Uterus (tissue), 4 donors: ENCODE results near the gene ATP11A. TPM values are rescaled to one million over a fixed set of nuclear protein-coding genes. Genes with fewer than 3 reads are reported as not detected.

Source experiments
- DNase-seq, 2 donors: peaks; one replicate each; pipeline ENCODE4 v3.0.0-alpha.2; 2019 to 2020
- H3K27ac ChIP-seq, 2 donors: fragments of 200-600 bp; sonication (generic); 1 replicate in 1 of 2; 2 replicates in 1 of 2; pipeline ENCODE4 v1.5.1; 2016 to 2018
- H3K27me3 ChIP-seq, 2 donors: fragments of 200-600 bp; sonication (generic); one replicate each; pipeline ENCODE4 v1.5.1; 2018 to 2019; ENCODE audit warnings: control low read depth in 1 of 2
- H3K36me3 ChIP-seq, 2 donors: fragments of 200-600 bp; sonication (generic); one replicate each; pipeline ENCODE4 v1.5.1; 2019; ENCODE audit warnings: control low read depth in 1 of 2
- H3K4me1 ChIP-seq, 2 donors: fragments of 200-600 bp; sonication (generic); one replicate each; pipeline ENCODE4 v1.5.1; 2018 to 2019; ENCODE audit warnings: control low read depth in 1 of 2
- H3K4me3 ChIP-seq, 2 donors: fragments of 200-600 bp; sonication (generic); 1 replicate in 1 of 2; 2 replicates in 1 of 2; pipeline ENCODE4 v1.5.1; 2018 to 2019; ENCODE audit warnings: mild to moderate bottlenecking in 1 of 2
- H3K9me3 ChIP-seq, 2 donors: fragments of 200-600 bp; sonication (generic); one replicate each; pipeline ENCODE4 v1.5.1; 2019; ENCODE audit warnings: control low read depth in 1 of 2
- POLR2A ChIP-seq, 2 donors: fragments of 450-650 bp; IDR thresholded peaks; one replicate each; pipeline ENCODE4 v1.6.1; 2016; ENCODE audit warnings: antibody characterized with exemption in 2 of 2, mild to moderate bottlenecking in 1 of 2, moderate library complexity in 1 of 2
- intact Hi-C: fragments of 100-400 bp; cut with DNase I; formaldehyde crosslinking; loops from one replicate; pipeline ENCODE4 v1.15.1; 2023; ENCODE audit warnings: low total_unique reads
- total RNA-seq, 4 donors: library from RNA; depleted of rRNA in 3 of 4; stranded (reverse); fragments of >200 nt in 3 of 4; gene quantifications; one replicate each; pipeline versions ENCODE4 v1.1.0 to v1.2.4, GENCODE V29; 2014 to 2023
- TF ChIP-seq, protein P1 (sequence below), 4 experiments: fragments of 200-600 bp in 2 of 4; fragments of 450-650 bp in 2 of 4; sonication (generic) in 2 of 4; IDR thresholded peaks; one replicate each; pipeline ENCODE4 v1.5.1; 2016 to 2019; ENCODE audit warnings: antibody characterized with exemption in 4 of 4, mild to moderate bottlenecking in 2 of 4, moderate library complexity in 1 of 4
- donor health status: DM: yes; HTN: yes; CAD: no.

ATP11A gene
- total RNA-seq, 4 donors from 2014 or later = 12.8 to 149 (median 22.8) TPM

DNA sequence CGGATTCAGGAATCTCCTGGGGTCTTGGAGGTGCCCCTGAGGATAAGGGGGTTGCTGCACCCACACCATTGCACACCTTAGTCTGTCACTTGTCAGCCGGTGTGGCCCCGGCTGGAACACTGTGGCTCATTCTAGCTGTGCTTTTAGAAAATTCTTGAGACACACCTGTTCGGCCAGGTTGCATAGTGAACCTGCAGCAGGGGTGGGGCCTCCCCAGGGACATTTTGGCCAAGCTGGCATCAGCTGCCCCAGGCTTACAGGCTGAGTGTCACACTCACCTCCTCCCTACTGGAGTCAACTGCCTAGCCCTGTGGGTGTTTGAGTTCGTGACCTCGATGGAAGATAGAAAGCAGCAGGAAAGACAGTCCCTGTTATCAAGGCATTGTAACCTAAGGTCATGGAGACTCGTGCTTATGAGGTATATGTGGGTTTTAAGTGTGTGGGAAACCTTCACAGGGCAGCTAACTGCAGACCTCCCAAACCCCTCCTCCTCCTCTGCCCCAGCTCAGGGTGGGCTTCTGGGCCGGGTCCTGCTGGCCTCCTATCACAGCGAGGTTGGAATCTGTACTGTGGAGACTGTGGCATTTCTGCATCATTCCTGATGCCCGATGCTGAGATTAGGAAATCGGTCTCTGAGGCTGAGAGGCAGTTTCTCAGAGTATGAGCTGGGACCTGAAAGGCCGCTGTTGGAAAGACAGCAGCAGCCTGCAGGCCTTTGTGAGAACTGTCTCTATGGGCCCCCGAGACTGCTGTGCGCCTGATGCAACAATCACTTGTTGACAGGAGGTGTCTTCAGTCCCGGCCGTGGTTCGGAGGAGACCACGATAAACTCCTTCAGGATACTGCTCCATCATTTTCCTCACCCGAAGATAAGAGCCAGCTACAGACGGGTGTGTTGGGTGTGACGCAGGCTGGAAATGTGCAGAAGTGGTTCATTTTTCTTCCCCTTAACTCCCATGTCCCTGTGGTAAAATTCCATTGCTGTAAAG lies 72.2 kb downstream of the ATP11A start:
- H3K27me3 ChIP-seq = no peaks in the 10 kb centered on the region
- TF ChIP-seq, protein P1, sequence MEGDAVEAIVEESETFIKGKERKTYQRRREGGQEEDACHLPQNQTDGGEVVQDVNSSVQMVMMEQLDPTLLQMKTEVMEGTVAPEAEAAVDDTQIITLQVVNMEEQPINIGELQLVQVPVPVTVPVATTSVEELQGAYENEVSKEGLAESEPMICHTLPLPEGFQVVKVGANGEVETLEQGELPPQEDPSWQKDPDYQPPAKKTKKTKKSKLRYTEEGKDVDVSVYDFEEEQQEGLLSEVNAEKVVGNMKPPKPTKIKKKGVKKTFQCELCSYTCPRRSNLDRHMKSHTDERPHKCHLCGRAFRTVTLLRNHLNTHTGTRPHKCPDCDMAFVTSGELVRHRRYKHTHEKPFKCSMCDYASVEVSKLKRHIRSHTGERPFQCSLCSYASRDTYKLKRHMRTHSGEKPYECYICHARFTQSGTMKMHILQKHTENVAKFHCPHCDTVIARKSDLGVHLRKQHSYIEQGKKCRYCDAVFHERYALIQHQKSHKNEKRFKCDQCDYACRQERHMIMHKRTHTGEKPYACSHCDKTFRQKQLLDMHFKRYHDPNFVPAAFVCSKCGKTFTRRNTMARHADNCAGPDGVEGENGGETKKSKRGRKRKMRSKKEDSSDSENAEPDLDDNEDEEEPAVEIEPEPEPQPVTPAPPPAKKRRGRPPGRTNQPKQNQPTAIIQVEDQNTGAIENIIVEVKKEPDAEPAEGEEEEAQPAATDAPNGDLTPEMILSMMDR (IDR thresholded peaks at IDR 0.05) = no peak
- no peak overlapping the region for H3K4me3 ChIP-seq
- H3K9me3 ChIP-seq = no peaks in the 10 kb centered on the region
- no peaks in the 10 kb centered on the region for H3K36me3 ChIP-seq
- H3K4me1 ChIP-seq = no peaks in the 10 kb centered on the region
- intact Hi-C loops = no loop called here
- peak in 1 of 2 donors; percentile 15 for DNase-seq
- H3K27ac ChIP-seq = no peak overlapping the region

DNA sequence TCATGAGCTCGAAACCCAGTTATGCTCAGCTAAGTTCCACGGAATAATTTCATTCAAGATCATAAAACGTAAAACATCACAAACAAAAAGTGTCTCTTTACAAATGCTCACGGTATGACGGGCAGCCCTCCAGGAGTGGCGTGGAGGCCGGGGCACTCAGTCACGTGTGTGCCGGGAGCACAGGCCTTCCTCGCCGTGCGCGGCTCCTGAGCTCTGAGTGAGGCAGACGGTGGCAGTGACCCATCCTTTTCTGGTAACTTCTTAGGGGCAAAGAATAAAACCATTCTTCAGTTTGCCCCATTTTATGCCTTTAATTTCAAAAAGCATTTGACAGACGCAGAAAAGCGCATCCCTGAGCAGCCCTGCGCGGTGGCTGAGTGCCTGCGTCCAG lies 72.8 kb downstream of the ATP11A start:
- TF ChIP-seq, protein P1 (IDR thresholded peaks at IDR 0.05) = no peak
- no peak for TF ChIP-seq POLR2A (IDR thresholded peaks at IDR 0.05)
- intact Hi-C loops = no loop called here
- DNase-seq = no peak
- H3K4me3 ChIP-seq = no peak overlapping the region
- H3K4me1 ChIP-seq = no peaks in the 10 kb centered on the region
- H3K27ac ChIP-seq = no peak overlapping the region
- H3K27me3 ChIP-seq = no peaks in the 10 kb centered on the region
- no peaks in the 10 kb centered on the region for H3K9me3 ChIP-seq
- H3K36me3 ChIP-seq = no peaks in the 10 kb centered on the region

DNA sequence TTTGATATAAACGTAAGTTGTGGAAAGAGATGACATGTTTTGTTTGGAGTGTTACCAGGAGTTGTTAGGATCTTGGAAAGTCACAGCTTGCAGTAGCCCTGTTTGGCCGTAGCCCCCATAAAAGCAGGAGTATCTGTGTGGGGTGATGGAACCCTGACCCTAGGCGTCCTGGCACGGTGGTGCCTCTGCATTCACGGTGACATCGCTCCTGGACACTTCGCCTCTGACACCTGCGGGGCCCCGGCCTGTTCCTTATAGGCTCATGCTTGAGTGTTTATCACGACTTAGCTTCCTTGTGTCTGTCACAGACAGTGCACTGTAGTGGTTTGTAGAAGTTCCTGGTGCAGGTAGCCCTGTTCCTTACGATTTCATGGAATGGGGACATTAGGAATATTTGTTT lies 74.2 kb downstream of the ATP11A start:
- Histone ChIP-seq H3K4me3 (no peak overlapping the region), H3K4me1 (no peaks in the 10 kb centered on the region), H3K9me3 (no peaks in the 10 kb centered on the region), H3K27me3 (no peaks in the 10 kb centered on the region), H3K27ac (no peak overlapping the region), H3K36me3 (no peaks in the 10 kb centered on the region)
- intact Hi-C loops = no loop called here
- no peak for DNase-seq
- TF ChIP-seq, protein P1 (IDR thresholded peaks at IDR 0.05) = no peak
- no peak for TF ChIP-seq POLR2A (IDR thresholded peaks at IDR 0.05)

DNA sequence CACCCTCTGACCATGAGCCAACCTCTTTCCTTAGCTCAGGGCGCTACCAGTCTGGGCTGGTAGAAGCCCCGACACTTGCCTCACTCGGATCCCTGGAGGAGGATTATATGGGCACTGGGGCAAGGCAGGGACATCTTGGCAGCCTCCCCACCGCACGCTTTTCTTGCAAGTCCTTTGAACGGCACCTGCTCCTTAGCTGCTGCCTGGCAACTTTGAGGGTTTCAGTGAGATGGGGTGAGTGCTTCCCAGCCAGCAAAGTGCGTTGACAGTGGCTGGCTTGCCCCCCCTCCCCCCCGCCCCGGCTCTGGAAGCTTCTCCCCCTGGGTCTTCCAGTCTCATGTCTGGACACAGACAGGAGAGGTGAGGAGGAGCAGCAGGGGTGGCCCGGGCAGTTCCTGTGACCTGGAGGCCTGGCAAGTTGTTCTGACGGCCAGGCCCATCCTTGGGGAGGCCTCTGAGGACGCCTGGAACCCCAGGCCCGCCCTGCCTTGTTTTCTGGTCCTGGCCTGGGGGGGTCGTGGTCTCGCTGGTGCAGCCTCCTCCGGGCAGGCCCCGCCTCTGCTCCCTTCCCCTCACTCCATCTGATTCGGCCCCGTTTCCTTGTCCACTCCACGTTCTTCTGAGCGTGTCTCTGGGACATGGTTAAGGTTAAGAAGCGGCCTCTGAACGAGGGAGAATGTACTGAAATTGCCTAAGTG lies 75.2 kb downstream of the ATP11A start:
- Histone ChIP-seq H3K36me3 (no peaks in the 10 kb centered on the region), H3K4me3 (no peak overlapping the region), H3K4me1 (no peaks in the 10 kb centered on the region), H3K27ac (no peak overlapping the region), H3K9me3 (no peaks in the 10 kb centered on the region), H3K27me3 (no peaks in the 10 kb centered on the region)
- intact Hi-C loops = no loop called here
- TF ChIP-seq POLR2A (IDR thresholded peaks at IDR 0.05) = no peak
- TF ChIP-seq, protein P1 (IDR thresholded peaks at IDR 0.05) = no peak
- no peak for DNase-seq

DNA sequence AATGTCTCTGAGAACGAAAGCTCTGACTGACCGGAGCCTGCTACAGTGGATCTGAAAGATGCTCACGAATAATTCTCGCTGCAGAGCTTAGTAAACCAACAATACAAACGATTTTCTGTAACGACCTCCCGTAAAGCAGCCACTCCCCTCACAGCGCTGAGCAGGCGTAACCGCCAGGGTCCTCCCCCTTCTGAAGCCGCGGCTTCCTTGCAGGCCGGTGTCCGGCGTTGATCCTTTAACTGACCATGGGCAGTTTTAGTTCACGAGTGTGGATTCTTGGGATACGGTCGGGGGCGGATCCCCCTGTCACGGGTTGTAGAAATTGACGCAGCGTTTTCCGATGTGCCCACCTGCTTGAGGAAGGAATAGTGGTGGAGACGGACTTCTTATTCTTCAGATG lies 75.9 kb downstream of the ATP11A start:
- H3K27me3 ChIP-seq = no peaks in the 10 kb centered on the region
- H3K27ac ChIP-seq = no peak overlapping the region
- H3K9me3 ChIP-seq = no peaks in the 10 kb centered on the region
- H3K4me3 ChIP-seq = no peak overlapping the region
- intact Hi-C loops = no loop called here
- H3K4me1 ChIP-seq = no peaks in the 10 kb centered on the region
- H3K36me3 ChIP-seq = no peaks in the 10 kb centered on the region
- DNase-seq = no peak
- TF ChIP-seq, protein P1 (IDR thresholded peaks at IDR 0.05) = no peak
- TF ChIP-seq POLR2A (IDR thresholded peaks at IDR 0.05) = no peak
